HepG2 (cell line): ENCODE data around the gene TMOD2. TPM values are rescaled to one million over a fixed set of nuclear protein-coding genes. Genes with fewer than 3 reads are reported as not detected.

Source experiments
- ATAC-seq: fragments of 200-7000 bp; cut with Tn5 transposase; 3 replicates; pipeline ENCODE4 v1.9.1; 2020; ENCODE audit warnings: mild to moderate bottlenecking, moderate library complexity
- BruUV-seq: library from RNA; stranded (reverse); fragments of 400-500 nt; replicated peaks from 2 replicates; lab custom pipeline; 2021; lab: Mats Ljungman, UMichigan
- CTCF ChIA-PET: fragments of 300-600 bp; formaldehyde crosslinking; extraction: SDS; loops from one replicate; lab custom pipeline; 2021; ENCODE audit warnings: low total read pairs, inconsistent platforms, low intra/inter-chr PET ratio; lab: Yijun Ruan, JAX
- POLR2A ChIA-PET: fragments of 350-600 bp; sonication (Branson Sonifier 250); formaldehyde crosslinking; loops from one replicate; lab custom pipeline; 2020; ENCODE audit warnings: antibody characterized with exemption, inconsistent platforms; lab: Yijun Ruan, JAX
- DNase-seq: peaks from one replicate; pipeline ENCODE4 v3.0.0-alpha.2; 2015; ENCODE audit warnings: low spot score
- FAIRE-seq: peaks from 3 replicates; lab custom pipeline; 2011; peaks lifted over from hg19 to GRCh38; lab: Jason Lieb, UNC
- H2AFZ ChIP-seq: one replicate; pipeline ENCODE4 v1.6.1; 2011; ENCODE audit warnings: low read length, inconsistent platforms
- H3K27ac ChIP-seq: fragments of 300-600 bp; 3 replicates; pipeline ENCODE4 v1.8.0; 2011; ENCODE audit warnings: mixed run types, mild to moderate bottlenecking, mixed read lengths, low read length, inconsistent platforms; ENCODE audit not compliant: insufficient read depth; ENCODE audit errors: extremely low read length
- H3K27me3 ChIP-seq, 2 experiments: fragments of 200-600 bp in 1 of 2; 2 replicates in 1 of 2; 3 replicates in 1 of 2; pipeline versions ENCODE4 v1.6.0 to v1.8.0; 2011; ENCODE audit warnings: low read length in 2 of 2, mild to moderate bottlenecking in 2 of 2, moderate library complexity in 2 of 2, inconsistent platforms in 1 of 2; ENCODE audit not compliant: insufficient read depth in 2 of 2, control insufficient read depth in 1 of 2
- H3K36me3 ChIP-seq, 2 experiments: fragments of 200-600 bp in 1 of 2; replicated peaks in 1 of 2; 2 replicates in 1 of 2; 3 replicates in 1 of 2; pipeline versions ENCODE4 v1.5.1 to v1.8.0; 2011; ENCODE audit warnings: low read length in 2 of 2, inconsistent platforms in 1 of 2; ENCODE audit not compliant: insufficient read depth in 2 of 2, control insufficient read depth in 1 of 2
- H3K4me1 ChIP-seq: 2 replicates; pipeline ENCODE4 v1.5.1; 2012; ENCODE audit warnings: low read length, inconsistent platforms; ENCODE audit not compliant: insufficient read depth
- H3K4me2 ChIP-seq: 2 replicates; pipeline ENCODE4 v1.6.0; 2011; ENCODE audit warnings: low read depth, low read length, inconsistent platforms
- H3K4me3 ChIP-seq, 3 experiments: fragments of 200-600 bp in 1 of 3; sonication (generic), shearing (Covaris generic) in 1 of 3; replicated peaks in 1 of 3; 2 replicates each; pipeline ENCODE4 v1.5.1; 2011 to 2016; ENCODE audit warnings: low read length in 3 of 3, inconsistent platforms in 2 of 3, low read depth in 2 of 3, mild to moderate bottlenecking in 2 of 3, control low read depth in 1 of 3, mixed read lengths in 1 of 3; ENCODE audit not compliant: insufficient read depth in 1 of 3
- H3K79me2 ChIP-seq: one replicate; pipeline ENCODE4 v1.6.1; 2011; ENCODE audit warnings: low read length, inconsistent platforms; ENCODE audit not compliant: insufficient read depth
- H3K9ac ChIP-seq: 2 replicates; pipeline ENCODE4 v1.6.0; 2011; ENCODE audit warnings: mild to moderate bottlenecking, low read depth, low read length, inconsistent platforms; ENCODE audit not compliant: insufficient read depth
- H3K9me3 ChIP-seq: 2 replicates; pipeline ENCODE4 v1.5.1; 2012; ENCODE audit warnings: mild to moderate bottlenecking, low read length
- H4K20me1 ChIP-seq: 2 replicates; pipeline ENCODE4 v1.6.0; 2011; ENCODE audit warnings: inconsistent platforms, mild to moderate bottlenecking, low read length, moderate library complexity; ENCODE audit not compliant: insufficient read depth
- ARID2 ChIP-seq: sonication (generic); formaldehyde crosslinking; IDR thresholded peaks from 2 replicates; pipeline ENCODE4 v1.8.1; 2022; ENCODE audit warnings: mild to moderate bottlenecking, missing genetic modification reagents, borderline replicate concordance
- GTF2F1 ChIP-seq: fragments of 150-350 bp; IDR thresholded peaks from 2 replicates; pipeline ENCODE4 v1.6.1; 2014; ENCODE audit warnings: low read length
- HNRNPH1 ChIP-seq: fragments of 200-400 bp; formaldehyde crosslinking; optimal IDR thresholded peaks from 2 replicates; pipeline ENCODE3; 2017; ENCODE audit warnings: mild to moderate bottlenecking, low read depth, low read length
- KAT7 ChIP-seq: IDR thresholded peaks from 2 replicates; pipeline ENCODE4 v1.6.1; 2018; ENCODE audit warnings: borderline replicate concordance, missing compliant biosample characterization
- NCOA1 ChIP-seq: sonication (generic); formaldehyde crosslinking; IDR thresholded peaks from 2 replicates; pipeline ENCODE4 v1.9.0; 2021; ENCODE audit warnings: missing genetic modification reagents
- SRSF1 ChIP-seq: fragments of 200-400 bp; formaldehyde crosslinking; optimal IDR thresholded peaks from 2 replicates; pipeline ENCODE3; 2017; ENCODE audit warnings: mild to moderate bottlenecking, low read depth, low read length, moderate library complexity
- THAP11 ChIP-seq: IDR thresholded peaks from 2 replicates; pipeline ENCODE4 v1.6.1; 2016; ENCODE audit warnings: missing biosample characterization, missing genetic modification reagents
- USF2 ChIP-seq, 2 experiments: sonication (generic) in 1 of 2; formaldehyde crosslinking in 1 of 2; IDR thresholded peaks; 2 replicates each; pipeline versions ENCODE4 v1.5.1 to v1.6.1; 2011 to 2020; ENCODE audit warnings: borderline replicate concordance in 1 of 2, low read depth in 1 of 2, low read length in 1 of 2, mild to moderate bottlenecking in 1 of 2, missing genetic modification reagents in 1 of 2, moderate library complexity in 1 of 2
- ZNF143 ChIP-seq: sonication (generic); formaldehyde crosslinking; IDR thresholded peaks from 2 replicates; pipeline ENCODE4 v1.4.0; 2020; ENCODE audit warnings: missing genetic modification reagents
- ZNF232 ChIP-seq: sonication (generic); formaldehyde crosslinking; IDR thresholded peaks from 2 replicates; pipeline ENCODE4 v1.4.0; 2020; ENCODE audit warnings: missing genetic modification reagents, borderline replicate concordance
- ZNF362 ChIP-seq: sonication (generic); formaldehyde crosslinking; IDR thresholded peaks from 2 replicates; pipeline ENCODE4 v1.4.0; 2020; ENCODE audit warnings: missing genetic modification reagents, mild to moderate bottlenecking, borderline replicate concordance
- ZNF441 ChIP-seq: sonication (generic); formaldehyde crosslinking; IDR thresholded peaks from 2 replicates; pipeline ENCODE4 v1.7.0; 2021; ENCODE audit warnings: missing genetic modification reagents, borderline replicate concordance
- ZNF564 ChIP-seq: sonication (generic); formaldehyde crosslinking; IDR thresholded peaks from 2 replicates; pipeline ENCODE4 v1.8.1; 2023; ENCODE audit warnings: mild to moderate bottlenecking, missing genetic modification reagents
- ZNF766 ChIP-seq: sonication (generic); formaldehyde crosslinking; IDR thresholded peaks from 2 replicates; pipeline ENCODE4 v1.5.0; 2020; ENCODE audit warnings: missing genetic modification reagents, borderline replicate concordance
- WGBS: methylation state at CpG from one replicate; pipeline ENCODE4 v1.1.6; 2017; ENCODE audit warnings: low lambda C conversion rate; 5-methylcytosine and 5-hydroxymethylcytosine counted together
- in situ Hi-C: cut with HindIII; loops from 2 replicates; pipeline ENCODE4 v1.10.0; 2017; ENCODE audit warnings: low pct_unique_long_range_greater_than_20kb; ENCODE audit not compliant: extremely low pct_ligation_motif_present
- intact Hi-C: fragments of 100-400 bp; cut with micrococcal nuclease; formaldehyde crosslinking; loops from one replicate; pipeline ENCODE4 v1.10.0; 2022; ENCODE audit not compliant: unreplicated experiment
- polyA plus RNA-seq, 8 experiments: library from polyadenylated mRNA; depleted of rRNA in 3 of 8; stranded (reverse) in 7 of 8; unstranded in 1 of 8; fragments of >200 nt; fragmentation: Illumina TruSeq in 4 of 8; extraction: Trizol in 4 of 8; gene quantifications; 2 replicates each; pipeline versions ENCODE4 v1.2.1 to v1.2.3, GENCODE V29; 2011 to 2016; ENCODE audit warnings: low read depth in 4 of 8, missing spikeins in 1 of 8, mixed read lengths in 1 of 8; ENCODE audit not compliant: insufficient read depth in 1 of 8
- total RNA-seq, 5 experiments: library from RNA; depleted of rRNA; stranded (reverse); fragments of >200 nt; fragmentation: Illumina TruSeq; extraction: Trizol; gene quantifications; 2 replicates each; pipeline ENCODE4 v1.2.3, GENCODE V29; 2016; ENCODE audit warnings: low read depth in 1 of 5
- TF ChIP-seq, protein P1 (sequence below): sonication (generic); IDR thresholded peaks from 2 replicates; pipeline ENCODE4 v1.6.1; 2016; ENCODE audit warnings: low read depth, borderline replicate concordance
- TF ChIP-seq, protein P2 (sequence below): sonication (generic); formaldehyde crosslinking; IDR thresholded peaks from 2 replicates; pipeline ENCODE4 v1.4.0; 2020; ENCODE audit warnings: mild to moderate bottlenecking, low read depth, missing genetic modification reagents

The TMOD2 gene
- total and polyA plus RNA-seq, 2 of the 13 experiments (the other 11 are each of a cell fraction or from before 2014, with no cell fraction given): 0.01 to 0.02 TPM

DNA sequence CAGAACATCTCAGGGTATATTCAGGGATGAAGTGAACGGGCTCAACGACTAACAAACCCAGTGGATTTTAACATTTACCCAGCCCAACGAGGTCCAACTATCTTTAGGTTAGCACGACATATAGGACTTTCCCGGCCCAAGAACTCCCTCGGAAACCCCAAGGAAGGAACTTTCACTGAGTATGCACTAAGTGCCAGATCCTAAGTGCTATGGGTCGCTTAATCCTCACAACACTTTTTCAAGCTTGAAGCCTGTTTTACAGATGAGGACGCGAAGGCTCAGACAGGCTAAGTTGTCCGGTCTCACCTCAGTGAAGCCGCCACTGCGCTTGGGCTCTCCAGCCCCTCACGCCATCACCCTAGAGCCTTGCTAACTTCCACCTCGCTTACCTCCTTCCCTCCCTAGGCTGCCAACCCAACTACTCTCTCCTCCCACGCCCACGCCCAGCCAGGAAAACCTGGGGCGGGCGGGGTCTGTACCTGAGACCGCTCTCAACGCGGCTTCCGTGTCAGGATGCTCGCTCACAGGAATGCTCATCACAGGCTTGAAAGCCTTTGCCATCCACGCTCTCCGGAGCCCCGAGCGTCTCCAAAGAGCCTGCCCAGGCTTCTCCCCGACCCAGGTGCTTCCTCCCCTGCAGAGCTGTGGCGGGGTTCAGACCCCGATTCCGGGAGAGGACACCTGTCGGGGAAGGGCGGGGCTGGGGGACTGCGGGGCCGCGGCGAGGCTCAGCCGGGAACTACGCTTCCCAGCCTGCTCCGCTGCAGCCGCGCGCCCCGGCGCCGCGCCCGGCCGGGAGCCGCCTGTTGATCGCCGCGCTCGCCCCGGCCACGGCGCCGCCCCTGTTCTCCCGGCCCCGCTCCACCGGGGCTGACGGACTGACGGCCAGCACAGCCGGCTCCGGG, at the start of gene TMOD2 (continued):
- TF ChIP-seq ZNF143 (peak; percentile 75), ZNF441 (CRISPR knock-in tag) (no peak), HNRNPH1 (no peak), NCOA1 (CRISPR knock-in tag) (no peak), ZNF564 (CRISPR knock-in tag) (no peak), THAP11 (peak; percentile 76), ARID2 (CRISPR knock-in tag) (no peak), GTF2F1 (no peak)

GRCh38 chr15:51702710-51703109, 48.7 kb upstream of the TMOD2 start:
- CTCF ChIA-PET: no interaction called here
- POLR2A ChIA-PET: no interaction called here
- FAIRE-seq: no peak
- TF ChIP-seq USF2 (IDR thresholded peaks at IDR 0.05; ENCODE audit: low read depth, low read length): no peak
- no peak for TF ChIP-seq USF2 (CRISPR knock-in tag; IDR thresholded peaks at IDR 0.05; ENCODE audit: borderline replicate concordance)
- TF ChIP-seq, protein P1, sequence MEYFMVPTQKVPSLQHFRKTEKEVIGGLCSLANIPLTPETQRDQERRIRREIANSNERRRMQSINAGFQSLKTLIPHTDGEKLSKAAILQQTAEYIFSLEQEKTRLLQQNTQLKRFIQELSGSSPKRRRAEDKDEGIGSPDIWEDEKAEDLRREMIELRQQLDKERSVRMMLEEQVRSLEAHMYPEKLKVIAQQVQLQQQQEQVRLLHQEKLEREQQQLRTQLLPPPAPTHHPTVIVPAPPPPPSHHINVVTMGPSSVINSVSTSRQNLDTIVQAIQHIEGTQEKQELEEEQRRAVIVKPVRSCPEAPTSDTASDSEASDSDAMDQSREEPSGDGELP: no peak
- TF ChIP-seq ZNF362 (CRISPR knock-in tag): no peak
- no peak for TF ChIP-seq KAT7 (CRISPR knock-in tag)
- no peak for TF ChIP-seq ZNF766 (CRISPR knock-in tag)
- no peak for TF ChIP-seq ZNF232 (CRISPR knock-in tag)
- no peak for TF ChIP-seq SRSF1
- TF ChIP-seq, protein P2, sequence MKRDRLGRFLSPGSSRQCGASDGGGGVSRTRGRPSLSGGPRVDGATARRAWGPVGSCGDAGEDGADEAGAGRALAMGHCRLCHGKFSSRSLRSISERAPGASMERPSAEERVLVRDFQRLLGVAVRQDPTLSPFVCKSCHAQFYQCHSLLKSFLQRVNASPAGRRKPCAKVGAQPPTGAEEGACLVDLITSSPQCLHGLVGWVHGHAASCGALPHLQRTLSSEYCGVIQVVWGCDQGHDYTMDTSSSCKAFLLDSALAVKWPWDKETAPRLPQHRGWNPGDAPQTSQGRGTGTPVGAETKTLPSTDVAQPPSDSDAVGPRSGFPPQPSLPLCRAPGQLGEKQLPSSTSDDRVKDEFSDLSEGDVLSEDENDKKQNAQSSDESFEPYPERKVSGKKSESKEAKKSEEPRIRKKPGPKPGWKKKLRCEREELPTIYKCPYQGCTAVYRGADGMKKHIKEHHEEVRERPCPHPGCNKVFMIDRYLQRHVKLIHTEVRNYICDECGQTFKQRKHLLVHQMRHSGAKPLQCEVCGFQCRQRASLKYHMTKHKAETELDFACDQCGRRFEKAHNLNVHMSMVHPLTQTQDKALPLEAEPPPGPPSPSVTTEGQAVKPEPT (CRISPR knock-in tag): no peak

More at GRCh38 chr15:51702710-51703109, 48.7 kb upstream of the TMOD2 start:
- DNase-seq (no peak), ATAC-seq (no peak)
- intact Hi-C loops: no loop called here
- H3K36me3 ChIP-seq: no peaks in the 10 kb centered on the region
- no peaks in the 10 kb centered on the region for H3K4me1 ChIP-seq
- H3K79me2 ChIP-seq: no peaks in the 10 kb centered on the region
- no peak overlapping the region for H3K4me2 ChIP-seq
- WGBS: 0% methylated on average over 1 of the region's 1 CpG
- H3K27me3 ChIP-seq: no peaks in the 10 kb centered on the region
- H3K9me3 ChIP-seq: no peaks in the 10 kb centered on the region
- H3K9ac ChIP-seq: no peak overlapping the region
- BruUV-seq: no TSS peak
- H3K4me3 ChIP-seq: no peak overlapping the region
- H3K27ac ChIP-seq: no peak overlapping the region
- no peaks in the 10 kb centered on the region for H4K20me1 ChIP-seq
- H2AFZ ChIP-seq: no peak overlapping the region
- in situ Hi-C loops: no loop called here
